A673 (cell line): Measurements from ENCODE around the gene CCDC85C.

ENCODE experiments used
- EZH2 ChIP-seq: fragments of 200-600 bp; sonication (generic); IDR thresholded peaks from 2 replicates; pipeline ENCODE4 v1.6.1; 2017; ENCODE audit warnings: borderline replicate concordance, low read depth, mild to moderate bottlenecking, mixed read lengths, antibody characterized with exemption, low read length; ENCODE audit not compliant: poor library complexity, severe bottlenecking
- TF ChIP-seq, protein P1 (sequence below): fragments of 300-800, 200-600 bp; sonication (generic); conservative IDR thresholded peaks from 2 replicates; pipeline ENCODE4 v1.5.1; 2017; ENCODE audit warnings: low read depth, mild to moderate bottlenecking, antibody characterized with exemption, low read length, moderate library complexity, mixed read lengths

DNA sequence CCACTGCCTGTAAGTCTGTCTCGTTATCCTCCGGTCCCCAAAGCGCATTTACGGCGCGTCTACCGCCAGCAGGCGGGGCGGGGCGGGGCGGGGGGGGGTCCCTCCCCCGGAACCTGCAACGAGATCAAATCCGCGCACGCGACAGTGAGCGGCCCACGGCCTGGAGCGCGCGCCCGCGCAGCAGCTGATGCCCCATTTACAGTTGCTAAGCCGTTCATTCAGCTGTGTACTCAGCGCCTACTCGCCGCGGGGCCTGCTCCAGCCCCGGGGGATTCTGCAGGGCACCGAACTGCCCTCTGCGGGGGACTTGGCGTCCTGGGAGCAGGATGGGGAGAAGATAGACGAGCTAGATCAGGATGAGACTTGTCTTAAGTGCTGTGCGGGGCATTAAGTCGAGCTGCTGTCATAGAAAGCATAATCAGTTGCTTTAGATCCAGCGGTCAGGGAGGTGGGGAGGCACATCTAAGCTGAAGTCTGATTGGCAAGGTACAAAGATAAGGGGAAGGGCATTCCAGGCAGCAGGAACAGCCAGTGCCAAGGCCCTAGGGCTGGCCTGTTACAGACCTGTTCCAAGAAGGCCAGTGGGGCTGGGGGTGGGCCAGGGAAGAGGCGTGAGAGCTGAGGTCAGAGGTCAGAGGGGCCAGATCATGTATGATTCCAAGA is 1.4 kb upstream of the CCDC85C start:
- TF ChIP-seq, protein P1, sequence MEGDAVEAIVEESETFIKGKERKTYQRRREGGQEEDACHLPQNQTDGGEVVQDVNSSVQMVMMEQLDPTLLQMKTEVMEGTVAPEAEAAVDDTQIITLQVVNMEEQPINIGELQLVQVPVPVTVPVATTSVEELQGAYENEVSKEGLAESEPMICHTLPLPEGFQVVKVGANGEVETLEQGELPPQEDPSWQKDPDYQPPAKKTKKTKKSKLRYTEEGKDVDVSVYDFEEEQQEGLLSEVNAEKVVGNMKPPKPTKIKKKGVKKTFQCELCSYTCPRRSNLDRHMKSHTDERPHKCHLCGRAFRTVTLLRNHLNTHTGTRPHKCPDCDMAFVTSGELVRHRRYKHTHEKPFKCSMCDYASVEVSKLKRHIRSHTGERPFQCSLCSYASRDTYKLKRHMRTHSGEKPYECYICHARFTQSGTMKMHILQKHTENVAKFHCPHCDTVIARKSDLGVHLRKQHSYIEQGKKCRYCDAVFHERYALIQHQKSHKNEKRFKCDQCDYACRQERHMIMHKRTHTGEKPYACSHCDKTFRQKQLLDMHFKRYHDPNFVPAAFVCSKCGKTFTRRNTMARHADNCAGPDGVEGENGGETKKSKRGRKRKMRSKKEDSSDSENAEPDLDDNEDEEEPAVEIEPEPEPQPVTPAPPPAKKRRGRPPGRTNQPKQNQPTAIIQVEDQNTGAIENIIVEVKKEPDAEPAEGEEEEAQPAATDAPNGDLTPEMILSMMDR = no peak
- TF ChIP-seq EZH2 = no peak
